ENCODE data around the gene C19orf73. TPM values are rescaled to one million over a fixed set of nuclear protein-coding genes. Genes with fewer than 3 reads are reported as not detected.
A peak's percentile ranks its signal among the peaks of the same experiment; 100 is the strongest.
"Not testable (repeated sequence)": the region's sequence is repeated elsewhere in the genome, so short reads cannot be mapped to it uniquely, and the experiment has no call there.

Gene C19orf73
- total and polyA plus RNA-seq, 8 donors, result 3.4 to 4.2 (median 3.7) TPM; not detected in 5

- 39 to 72% (median 65%) methylated on average over 13 to 15 of the region's 15 CpGs for WGBS, 5 donors
These were observed 9.7 kb upstream of the C19orf73 start for GRCh38 chr19:49128545-49129237.

GRCh38 chr19:49127674-49128544 is 9.0 kb upstream of the C19orf73 start:
- Histone ChIP-seq H3K4me1 (peaks cover 13 to 31% (median 20%) of the 10 kb centered on the region in 4 donors), H3K36me3 (no peaks in the 10 kb centered on the region), H3K9me3 (no peaks in the 10 kb centered on the region), H3K27ac (peak overlapping the region; percentile 54 to 78 (median 66)), H3K4me3 (peak overlapping the region; percentile 27 to 39 (median 32)), H3K27me3 (peaks cover 0 to 2% (median 0%) of the 10 kb centered on the region in 3 donors)
- intact Hi-C loops (cut with DNase I; ENCODE audit: low total_unique reads), result no loop called here
- TF ChIP-seq POLR2A (IDR thresholded peaks at IDR 0.05) (no peak), CTCF (IDR thresholded peaks at IDR 0.05) (peak in 3 of 7 experiments; percentile 7 to 33 (median 13)), POLR2AphosphoS5 (IDR thresholded peaks at IDR 0.05) (peak in 2 of 3 donors; percentile 26 to 79), EP300 (IDR thresholded peaks at IDR 0.05) (no peak)
- peak; percentile 97 to 98 for DNase-seq
- WGBS, 5 donors, result 3 to 6% (median 4%) methylated on average over 25 to 63 of the region's 63 CpGs

More at GRCh38 chr19:49128545-49129237, 9.7 kb upstream of the C19orf73 start:
- Histone ChIP-seq H3K27ac (peak overlapping the region in 4 of 5 donors; percentile 30 to 78 (median 69)), H3K4me3 (peak overlapping the region; percentile 11 to 39 (median 32)), H3K9me3 (no peaks in the 10 kb centered on the region), H3K36me3 (no peaks in the 10 kb centered on the region), H3K27me3 (peaks cover 0 to 6% (median 0%) of the 10 kb centered on the region in 3 donors), H3K4me1 (peaks cover 21 to 39% (median 28%) of the 10 kb centered on the region in 4 donors)
- DNase-seq, result no peak
- no peak for TF ChIP-seq EP300 (IDR thresholded peaks at IDR 0.05)
- no peak for TF ChIP-seq CTCF (IDR thresholded peaks at IDR 0.05)
- TF ChIP-seq POLR2A (IDR thresholded peaks at IDR 0.05), result no peak
- no peak for TF ChIP-seq POLR2AphosphoS5 (IDR thresholded peaks at IDR 0.05)
- intact Hi-C loops (cut with DNase I; ENCODE audit: low total_unique reads), result no loop called here

- H3K4me3 ChIP-seq, result peak overlapping the region in 1 of 4 donors; percentile 39
- H3K9me3 ChIP-seq; intact Hi-C loops (cut with DNase I; ENCODE audit: low total_unique reads); DNase-seq; H3K36me3 ChIP-seq; H3K27me3 ChIP-seq; H3K27ac ChIP-seq: not testable (repeated sequence)
- peaks cover 12 to 28% (median 19%) of the 10 kb centered on the region in 4 donors for H3K4me1 ChIP-seq
- 96 to 97% (median 97%) methylated on average over 12 of the region's 12 CpGs for WGBS, 5 donors
These were observed 8.3 kb upstream of the C19orf73 start for GRCh38 chr19:49127225-49127624.

- Histone ChIP-seq H3K36me3 (no peaks in the 10 kb centered on the region), H3K4me3 (no peak overlapping the region), H3K4me1 (peaks cover 12 to 28% (median 19%) of the 10 kb centered on the region in 4 donors), H3K27ac (no peak overlapping the region), H3K27me3 (no peaks in the 10 kb centered on the region), H3K9me3 (no peaks in the 10 kb centered on the region)
- TF ChIP-seq POLR2AphosphoS5 (IDR thresholded peaks at IDR 0.05) (no peak), CTCF (IDR thresholded peaks at IDR 0.05) (no peak), POLR2A (IDR thresholded peaks at IDR 0.05) (no peak), EP300 (IDR thresholded peaks at IDR 0.05) (no peak)
- intact Hi-C loops (cut with DNase I; ENCODE audit: low total_unique reads), result no loop called here
- 79 to 86% (median 83%) methylated on average over 4 of the region's 4 CpGs for WGBS, 5 donors
- DNase-seq, result no peak
These were observed 7.6 kb upstream of the C19orf73 start for GRCh38 chr19:49126575-49126974.
